HEK293 (cell line): ENCODE measurements around the gene MUC2.

Source experiments
- CTCF ChIA-PET: fragments of 350-600 bp; formaldehyde crosslinking; extraction: SDS; loops from one replicate; lab custom pipeline; 2021; ENCODE audit warnings: antibody characterized with exemption; lab: Yijun Ruan, JAX
- POLR2A ChIA-PET: fragments of 300-600 bp; formaldehyde crosslinking; extraction: SDS; loops from one replicate; lab custom pipeline; 2020; ENCODE audit warnings: antibody characterized with exemption, inconsistent platforms; lab: Yijun Ruan, JAX
- H3K27ac ChIP-seq: fragments of 200-500 bp; sonication (Bioruptor generic); 2 replicates; pipeline ENCODE4 v1.5.1; 2014; ENCODE audit warnings: low read depth, low read length, control low read depth, inconsistent platforms; ENCODE audit errors: extremely low read depth
- H3K36me3 ChIP-seq, 2 experiments: fragments of 200-500 bp in 1 of 2; sonication (Bioruptor generic) in 1 of 2; 1 replicate in 1 of 2; 2 replicates in 1 of 2; pipeline ENCODE4 v1.5.1; 2014 to 2017; ENCODE audit warnings: inconsistent platforms in 2 of 2, low read length in 2 of 2; ENCODE audit not compliant: control insufficient read depth in 2 of 2, insufficient read depth in 1 of 2
- H3K4me1 ChIP-seq: fragments of 200-500 bp; sonication (Bioruptor generic); 2 replicates; pipeline ENCODE4 v1.5.1; 2014; ENCODE audit warnings: mild to moderate bottlenecking, low read length, inconsistent platforms; ENCODE audit not compliant: control insufficient read depth, insufficient read depth
- H3K4me3 ChIP-seq: 2 replicates; pipeline ENCODE4 v1.5.1; 2011; ENCODE audit warnings: low read depth, mild to moderate bottlenecking, control low read depth, low read length, moderate library complexity
- H3K9me3 ChIP-seq: fragments of 200-500 bp; sonication (Bioruptor generic); 2 replicates; pipeline ENCODE4 v1.5.1; 2014; ENCODE audit warnings: low read depth, low read length, inconsistent platforms; ENCODE audit not compliant: control insufficient read depth, insufficient read depth
- GLIS1 ChIP-seq: fragments of 450-650 bp; formaldehyde crosslinking; IDR thresholded peaks from 2 replicates; pipeline ENCODE4 v1.5.1; 2016; ENCODE audit warnings: missing biosample characterization, missing genetic modification characterization
- KLF1 ChIP-seq: fragments of 450-650 bp; formaldehyde crosslinking; IDR thresholded peaks from 2 replicates; pipeline ENCODE4 v1.5.1; 2016; ENCODE audit warnings: missing biosample characterization, missing genetic modification characterization
- WT1 ChIP-seq: fragments of 450-650 bp; formaldehyde crosslinking; IDR thresholded peaks from 2 replicates; pipeline ENCODE4 v1.5.1; 2016; ENCODE audit warnings: missing biosample characterization, missing genetic modification characterization
- YY1 ChIP-seq: fragments of 450-650 bp; formaldehyde crosslinking; IDR thresholded peaks from 2 replicates; pipeline ENCODE4 v1.5.1; 2018; ENCODE audit warnings: missing biosample characterization, missing genetic modification characterization
- ZBTB21 ChIP-seq: fragments of 450-650 bp; formaldehyde crosslinking; IDR thresholded peaks from 2 replicates; pipeline ENCODE4 v1.5.1; 2017; ENCODE audit warnings: missing biosample characterization, missing genetic modification characterization
- ZFP37 ChIP-seq: fragments of 450-650 bp; formaldehyde crosslinking; IDR thresholded peaks from 2 replicates; pipeline ENCODE4 v1.5.1; 2016; ENCODE audit warnings: missing biosample characterization, missing genetic modification characterization
- ZNF121 ChIP-seq: fragments of 450-650 bp; formaldehyde crosslinking; IDR thresholded peaks from 2 replicates; pipeline ENCODE4 v1.5.1; 2016; ENCODE audit warnings: missing biosample characterization, missing genetic modification characterization
- ZNF2 ChIP-seq: fragments of 450-650 bp; formaldehyde crosslinking; IDR thresholded peaks from 2 replicates; pipeline ENCODE4 v1.5.1; 2016; ENCODE audit warnings: missing biosample characterization, missing genetic modification characterization
- ZNF211 ChIP-seq: fragments of 450-650 bp; formaldehyde crosslinking; IDR thresholded peaks from 2 replicates; pipeline ENCODE4 v1.5.1; 2016; ENCODE audit warnings: low read depth, missing biosample characterization, missing genetic modification characterization
- ZNF214 ChIP-seq: fragments of 450-650 bp; formaldehyde crosslinking; IDR thresholded peaks from 2 replicates; pipeline ENCODE4 v1.5.1; 2017; ENCODE audit warnings: missing biosample characterization, mild to moderate bottlenecking, missing genetic modification characterization, borderline replicate concordance
- ZNF394 ChIP-seq: fragments of 450-650 bp; formaldehyde crosslinking; IDR thresholded peaks from 2 replicates; pipeline ENCODE4 v1.5.1; 2016; ENCODE audit warnings: missing biosample characterization, missing genetic modification characterization, mild to moderate bottlenecking, moderate library complexity, borderline replicate concordance
- ZNF433 ChIP-seq: fragments of 450-650 bp; formaldehyde crosslinking; IDR thresholded peaks from 2 replicates; pipeline ENCODE4 v1.5.1; 2016; ENCODE audit warnings: missing biosample characterization, missing genetic modification characterization, low read depth
- ZNF48 ChIP-seq: fragments of 450-650 bp; formaldehyde crosslinking; IDR thresholded peaks from 2 replicates; pipeline ENCODE4 v1.5.1; 2016; ENCODE audit warnings: missing biosample characterization, missing genetic modification characterization
- ZNF624 ChIP-seq: fragments of 450-650 bp; formaldehyde crosslinking; IDR thresholded peaks from 2 replicates; pipeline ENCODE4 v1.5.1; 2017; ENCODE audit warnings: missing biosample characterization, missing genetic modification characterization
- ZNF654 ChIP-seq: fragments of 450-650 bp; formaldehyde crosslinking; IDR thresholded peaks from 2 replicates; pipeline ENCODE4 v1.5.1; 2016; ENCODE audit warnings: low read depth, missing biosample characterization, missing genetic modification characterization
- ZNF664 ChIP-seq: fragments of 450-650 bp; formaldehyde crosslinking; IDR thresholded peaks from 2 replicates; pipeline ENCODE4 v1.5.1; 2016; ENCODE audit warnings: missing biosample characterization, missing genetic modification characterization
- ZNF768 ChIP-seq: fragments of 450-650 bp; formaldehyde crosslinking; IDR thresholded peaks from 2 replicates; pipeline ENCODE4 v1.5.1; 2018; ENCODE audit warnings: missing biosample characterization, mild to moderate bottlenecking, missing genetic modification characterization
- ZNF843 ChIP-seq: fragments of 450-650 bp; formaldehyde crosslinking; IDR thresholded peaks from 2 replicates; pipeline ENCODE4 v1.5.1; 2016; ENCODE audit warnings: missing biosample characterization, missing genetic modification characterization
- ZSCAN16 ChIP-seq: fragments of 450-650 bp; formaldehyde crosslinking; IDR thresholded peaks from 2 replicates; pipeline ENCODE4 v1.5.1; 2016; ENCODE audit warnings: missing biosample characterization, missing genetic modification characterization
- TF ChIP-seq, protein P1 (sequence below): fragments of 450-650 bp; formaldehyde crosslinking; IDR thresholded peaks from 2 replicates; pipeline ENCODE4 v1.5.1; 2016; ENCODE audit warnings: missing biosample characterization, missing genetic modification characterization, low read depth
- TF ChIP-seq, protein P2 (sequence below): fragments of 450-650 bp; formaldehyde crosslinking; IDR thresholded peaks from 2 replicates; pipeline ENCODE4 v1.5.1; 2017; ENCODE audit warnings: missing biosample characterization, mild to moderate bottlenecking, missing genetic modification characterization, moderate library complexity
- TF ChIP-seq, protein P3 (sequence below): fragments of 450-650 bp; IDR thresholded peaks from 2 replicates; pipeline ENCODE4 v1.5.1; 2018; ENCODE audit warnings: missing biosample characterization, mild to moderate bottlenecking, missing genetic modification characterization
- TF ChIP-seq, protein P4 (sequence below): fragments of 450-650 bp; formaldehyde crosslinking; IDR thresholded peaks from 2 replicates; pipeline ENCODE4 v1.5.1; 2016; ENCODE audit warnings: missing biosample characterization, missing genetic modification characterization
- TF ChIP-seq, protein P5 (sequence below): IDR thresholded peaks from 2 replicates; pipeline ENCODE4 v1.6.1; 2011; ENCODE audit warnings: mild to moderate bottlenecking, low read depth, low read length, borderline replicate concordance
- TF ChIP-seq, protein P6 (sequence below): fragments of 450-650 bp; formaldehyde crosslinking; IDR thresholded peaks from 2 replicates; pipeline ENCODE4 v1.5.1; 2016; ENCODE audit warnings: missing biosample characterization, missing genetic modification characterization, borderline replicate concordance

The MUC2 gene

DNA sequence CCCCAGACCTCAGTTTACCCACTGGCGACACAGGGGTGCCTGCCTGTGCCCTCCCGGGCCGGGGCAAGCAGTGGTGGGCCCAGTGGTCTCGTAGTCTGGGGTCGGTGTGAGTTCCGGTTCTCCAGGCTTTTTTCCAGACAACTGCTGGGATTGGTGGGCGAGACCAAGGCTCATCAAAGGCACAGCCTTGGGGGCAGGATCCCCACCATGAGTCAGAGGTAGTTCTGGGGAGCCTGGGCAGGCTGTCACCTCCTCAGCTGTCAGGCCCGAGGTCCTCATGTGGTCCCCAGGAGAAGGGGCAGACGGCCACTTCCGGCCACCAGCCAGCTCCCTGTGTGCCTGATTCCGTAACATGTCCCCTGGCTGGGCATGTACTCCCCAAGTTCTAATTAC is 827 bp upstream of the MUC2 start:
- ChIA-PET CTCF (no interaction called here), POLR2A (no interaction called here)

DNA sequence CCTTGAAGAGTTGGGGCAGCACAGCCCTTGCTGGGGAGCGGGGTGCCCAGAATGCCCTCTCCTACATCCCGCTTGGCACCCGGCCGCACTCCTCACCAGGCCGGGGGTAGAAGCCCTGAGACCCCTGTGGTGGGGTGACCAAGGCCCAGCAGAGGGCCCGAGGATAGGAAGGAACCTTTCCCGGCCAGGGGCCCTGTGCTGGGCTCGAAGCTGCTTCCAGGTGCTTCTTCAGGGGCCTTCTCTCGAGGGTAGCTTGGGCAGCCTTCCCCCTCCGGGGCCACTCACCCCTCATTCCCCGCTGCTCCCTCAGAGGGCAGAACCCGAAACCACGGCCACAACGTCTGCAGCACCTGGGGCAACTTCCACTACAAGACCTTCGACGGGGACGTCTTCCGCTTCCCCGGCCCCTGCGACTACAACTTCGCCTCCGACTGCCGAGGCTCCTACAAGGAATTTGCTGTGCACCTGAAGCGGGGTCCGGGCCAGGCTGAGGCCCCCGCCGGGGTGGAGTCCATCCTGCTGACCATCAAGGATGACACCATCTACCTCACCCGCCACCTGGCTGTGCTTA is 752 bp downstream of the MUC2 start:
- no peaks in the 10 kb centered on the region for H3K9me3 ChIP-seq
- no peaks in the 10 kb centered on the region for H3K36me3 ChIP-seq
- POLR2A ChIA-PET, result no interaction called here
- CTCF ChIA-PET, result interaction anchor here (1.1 kb wide), 1 partner anchor 24 kb away, joined by 3 read pairs; no protein-coding TSS in a partner anchor
- no peaks in the 10 kb centered on the region for H3K4me1 ChIP-seq
- H3K27ac ChIP-seq, result no peak overlapping the region
- no peak overlapping the region for H3K4me3 ChIP-seq
- TF ChIP-seq, protein P1, sequence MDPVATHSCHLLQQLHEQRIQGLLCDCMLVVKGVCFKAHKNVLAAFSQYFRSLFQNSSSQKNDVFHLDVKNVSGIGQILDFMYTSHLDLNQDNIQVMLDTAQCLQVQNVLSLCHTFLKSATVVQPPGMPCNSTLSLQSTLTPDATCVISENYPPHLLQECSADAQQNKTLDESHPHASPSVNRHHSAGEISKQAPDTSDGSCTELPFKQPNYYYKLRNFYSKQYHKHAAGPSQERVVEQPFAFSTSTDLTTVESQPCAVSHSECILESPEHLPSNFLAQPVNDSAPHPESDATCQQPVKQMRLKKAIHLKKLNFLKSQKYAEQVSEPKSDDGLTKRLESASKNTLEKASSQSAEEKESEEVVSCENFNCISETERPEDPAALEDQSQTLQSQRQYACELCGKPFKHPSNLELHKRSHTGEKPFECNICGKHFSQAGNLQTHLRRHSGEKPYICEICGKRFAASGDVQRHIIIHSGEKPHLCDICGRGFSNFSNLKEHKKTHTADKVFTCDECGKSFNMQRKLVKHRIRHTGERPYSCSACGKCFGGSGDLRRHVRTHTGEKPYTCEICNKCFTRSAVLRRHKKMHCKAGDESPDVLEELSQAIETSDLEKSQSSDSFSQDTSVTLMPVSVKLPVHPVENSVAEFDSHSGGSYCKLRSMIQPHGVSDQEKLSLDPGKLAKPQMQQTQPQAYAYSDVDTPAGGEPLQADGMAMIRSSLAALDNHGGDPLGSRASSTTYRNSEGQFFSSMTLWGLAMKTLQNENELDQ (tag by site-specific recombination), result no peak
- TF ChIP-seq ZNF843, result no peak
- no peak for TF ChIP-seq ZNF48 (tag by site-specific recombination)
- no peak for TF ChIP-seq KLF1
- no peak for TF ChIP-seq ZNF394
- TF ChIP-seq, protein P2, sequence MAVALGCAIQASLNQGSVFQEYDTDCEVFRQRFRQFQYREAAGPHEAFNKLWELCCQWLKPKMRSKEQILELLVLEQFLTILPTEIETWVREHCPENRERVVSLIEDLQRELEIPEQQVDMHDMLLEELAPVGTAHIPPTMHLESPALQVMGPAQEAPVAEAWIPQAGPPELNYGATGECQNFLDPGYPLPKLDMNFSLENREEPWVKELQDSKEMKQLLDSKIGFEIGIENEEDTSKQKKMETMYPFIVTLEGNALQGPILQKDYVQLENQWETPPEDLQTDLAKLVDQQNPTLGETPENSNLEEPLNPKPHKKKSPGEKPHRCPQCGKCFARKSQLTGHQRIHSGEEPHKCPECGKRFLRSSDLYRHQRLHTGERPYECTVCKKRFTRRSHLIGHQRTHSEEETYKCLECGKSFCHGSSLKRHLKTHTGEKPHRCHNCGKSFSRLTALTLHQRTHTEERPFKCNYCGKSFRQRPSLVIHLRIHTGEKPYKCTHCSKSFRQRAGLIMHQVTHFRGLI (tag by site-specific recombination), result no peak

More for the DNA sequence above, 827 bp upstream of the MUC2 start:
- TF ChIP-seq ZNF664 (no peak), ZNF121 (no peak), YY1 (tag by site-specific recombination) (no peak), ZFP37 (tag by site-specific recombination) (no peak), ZNF768 (no peak), ZNF624 (no peak), ZSCAN16 (tag by site-specific recombination) (no peak), GLIS1 (no peak), ZNF2 (tag by site-specific recombination) (no peak), ZNF654 (tag by site-specific recombination) (no peak), ZNF211 (tag by site-specific recombination) (no peak), ZBTB21 (tag by site-specific recombination) (no peak), WT1 (tag by site-specific recombination) (no peak), ZNF433 (tag by site-specific recombination) (no peak), ZNF214 (tag by site-specific recombination) (no peak)
- TF ChIP-seq, protein P3, sequence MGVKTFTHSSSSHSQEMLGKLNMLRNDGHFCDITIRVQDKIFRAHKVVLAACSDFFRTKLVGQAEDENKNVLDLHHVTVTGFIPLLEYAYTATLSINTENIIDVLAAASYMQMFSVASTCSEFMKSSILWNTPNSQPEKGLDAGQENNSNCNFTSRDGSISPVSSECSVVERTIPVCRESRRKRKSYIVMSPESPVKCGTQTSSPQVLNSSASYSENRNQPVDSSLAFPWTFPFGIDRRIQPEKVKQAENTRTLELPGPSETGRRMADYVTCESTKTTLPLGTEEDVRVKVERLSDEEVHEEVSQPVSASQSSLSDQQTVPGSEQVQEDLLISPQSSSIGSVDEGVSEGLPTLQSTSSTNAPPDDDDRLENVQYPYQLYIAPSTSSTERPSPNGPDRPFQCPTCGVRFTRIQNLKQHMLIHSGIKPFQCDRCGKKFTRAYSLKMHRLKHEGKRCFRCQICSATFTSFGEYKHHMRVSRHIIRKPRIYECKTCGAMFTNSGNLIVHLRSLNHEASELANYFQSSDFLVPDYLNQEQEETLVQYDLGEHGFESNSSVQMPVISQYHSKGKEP (tag by site-specific recombination), result no peak
- TF ChIP-seq, protein P4, sequence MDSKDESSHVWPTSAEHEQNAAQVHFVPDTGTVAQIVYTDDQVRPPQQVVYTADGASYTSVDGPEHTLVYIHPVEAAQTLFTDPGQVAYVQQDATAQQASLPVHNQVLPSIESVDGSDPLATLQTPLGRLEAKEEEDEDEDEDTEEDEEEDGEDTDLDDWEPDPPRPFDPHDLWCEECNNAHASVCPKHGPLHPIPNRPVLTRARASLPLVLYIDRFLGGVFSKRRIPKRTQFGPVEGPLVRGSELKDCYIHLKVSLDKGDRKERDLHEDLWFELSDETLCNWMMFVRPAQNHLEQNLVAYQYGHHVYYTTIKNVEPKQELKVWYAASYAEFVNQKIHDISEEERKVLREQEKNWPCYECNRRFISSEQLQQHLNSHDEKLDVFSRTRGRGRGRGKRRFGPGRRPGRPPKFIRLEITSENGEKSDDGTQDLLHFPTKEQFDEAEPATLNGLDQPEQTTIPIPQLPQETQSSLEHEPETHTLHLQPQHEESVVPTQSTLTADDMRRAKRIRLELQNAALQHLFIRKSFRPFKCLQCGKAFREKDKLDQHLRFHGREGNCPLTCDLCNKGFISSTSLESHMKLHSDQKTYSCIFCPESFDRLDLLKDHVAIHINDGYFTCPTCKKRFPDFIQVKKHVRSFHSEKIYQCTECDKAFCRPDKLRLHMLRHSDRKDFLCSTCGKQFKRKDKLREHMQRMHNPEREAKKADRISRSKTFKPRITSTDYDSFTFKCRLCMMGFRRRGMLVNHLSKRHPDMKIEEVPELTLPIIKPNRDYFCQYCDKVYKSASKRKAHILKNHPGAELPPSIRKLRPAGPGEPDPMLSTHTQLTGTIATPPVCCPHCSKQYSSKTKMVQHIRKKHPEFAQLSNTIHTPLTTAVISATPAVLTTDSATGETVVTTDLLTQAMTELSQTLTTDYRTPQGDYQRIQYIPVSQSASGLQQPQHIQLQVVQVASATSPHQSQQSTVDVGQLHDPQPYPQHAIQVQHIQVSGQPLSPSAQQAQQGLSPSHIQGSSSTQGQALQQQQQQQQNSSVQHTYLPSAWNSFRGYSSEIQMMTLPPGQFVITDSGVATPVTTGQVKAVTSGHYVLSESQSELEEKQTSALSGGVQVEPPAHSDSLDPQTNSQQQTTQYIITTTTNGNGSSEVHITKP (tag by site-specific recombination), result no peak
- TF ChIP-seq, protein P5, sequence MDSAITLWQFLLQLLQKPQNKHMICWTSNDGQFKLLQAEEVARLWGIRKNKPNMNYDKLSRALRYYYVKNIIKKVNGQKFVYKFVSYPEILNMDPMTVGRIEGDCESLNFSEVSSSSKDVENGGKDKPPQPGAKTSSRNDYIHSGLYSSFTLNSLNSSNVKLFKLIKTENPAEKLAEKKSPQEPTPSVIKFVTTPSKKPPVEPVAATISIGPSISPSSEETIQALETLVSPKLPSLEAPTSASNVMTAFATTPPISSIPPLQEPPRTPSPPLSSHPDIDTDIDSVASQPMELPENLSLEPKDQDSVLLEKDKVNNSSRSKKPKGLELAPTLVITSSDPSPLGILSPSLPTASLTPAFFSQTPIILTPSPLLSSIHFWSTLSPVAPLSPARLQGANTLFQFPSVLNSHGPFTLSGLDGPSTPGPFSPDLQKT, result no peak
- TF ChIP-seq, protein P6, sequence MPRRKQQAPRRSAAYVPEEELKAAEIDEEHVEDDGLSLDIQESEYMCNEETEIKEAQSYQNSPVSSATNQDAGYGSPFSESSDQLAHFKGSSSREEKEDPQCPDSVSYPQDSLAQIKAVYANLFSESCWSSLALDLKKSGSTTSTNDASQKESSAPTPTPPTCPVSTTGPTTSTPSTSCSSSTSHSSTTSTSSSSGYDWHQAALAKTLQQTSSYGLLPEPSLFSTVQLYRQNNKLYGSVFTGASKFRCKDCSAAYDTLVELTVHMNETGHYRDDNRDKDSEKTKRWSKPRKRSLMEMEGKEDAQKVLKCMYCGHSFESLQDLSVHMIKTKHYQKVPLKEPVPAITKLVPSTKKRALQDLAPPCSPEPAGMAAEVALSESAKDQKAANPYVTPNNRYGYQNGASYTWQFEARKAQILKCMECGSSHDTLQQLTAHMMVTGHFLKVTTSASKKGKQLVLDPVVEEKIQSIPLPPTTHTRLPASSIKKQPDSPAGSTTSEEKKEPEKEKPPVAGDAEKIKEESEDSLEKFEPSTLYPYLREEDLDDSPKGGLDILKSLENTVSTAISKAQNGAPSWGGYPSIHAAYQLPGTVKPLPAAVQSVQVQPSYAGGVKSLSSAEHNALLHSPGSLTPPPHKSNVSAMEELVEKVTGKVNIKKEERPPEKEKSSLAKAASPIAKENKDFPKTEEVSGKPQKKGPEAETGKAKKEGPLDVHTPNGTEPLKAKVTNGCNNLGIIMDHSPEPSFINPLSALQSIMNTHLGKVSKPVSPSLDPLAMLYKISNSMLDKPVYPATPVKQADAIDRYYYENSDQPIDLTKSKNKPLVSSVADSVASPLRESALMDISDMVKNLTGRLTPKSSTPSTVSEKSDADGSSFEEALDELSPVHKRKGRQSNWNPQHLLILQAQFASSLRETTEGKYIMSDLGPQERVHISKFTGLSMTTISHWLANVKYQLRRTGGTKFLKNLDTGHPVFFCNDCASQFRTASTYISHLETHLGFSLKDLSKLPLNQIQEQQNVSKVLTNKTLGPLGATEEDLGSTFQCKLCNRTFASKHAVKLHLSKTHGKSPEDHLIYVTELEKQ, result no peak
- Histone ChIP-seq H3K4me1 (no peaks in the 10 kb centered on the region), H3K9me3 (no peaks in the 10 kb centered on the region), H3K36me3 (no peaks in the 10 kb centered on the region), H3K4me3 (no peak overlapping the region), H3K27ac (no peak overlapping the region)
